Glutamatergic neuron (in vitro differentiated cells): ENCODE data around the gene ST6GALNAC3. TPM values are rescaled to one million over a fixed set of nuclear protein-coding genes. Genes with fewer than 3 reads are reported as not detected.

Source experiments
- DNase-seq: peaks from one replicate; pipeline ENCODE4 v3.0.0; 2022
- H3K27ac Mint-ChIP-seq: one replicate; pipeline ENCODE4 v1.8.0; 2020; ENCODE audit warnings: mild to moderate bottlenecking, mixed read lengths, inconsistent platforms; ENCODE audit not compliant: unreplicated experiment
- H3K27me3 Mint-ChIP-seq: one replicate; pipeline ENCODE4 v1.8.0; 2020; ENCODE audit warnings: mild to moderate bottlenecking, moderate library complexity, mixed read lengths, inconsistent platforms; ENCODE audit not compliant: unreplicated experiment
- H3K36me3 Mint-ChIP-seq: one replicate; pipeline ENCODE4 v1.8.0; 2020; ENCODE audit warnings: mild to moderate bottlenecking, mixed read lengths, inconsistent platforms; ENCODE audit not compliant: unreplicated experiment
- H3K4me1 Mint-ChIP-seq: one replicate; pipeline ENCODE4 v1.8.0; 2020; ENCODE audit warnings: mild to moderate bottlenecking, low read depth, mixed read lengths, inconsistent platforms; ENCODE audit not compliant: unreplicated experiment
- H3K4me3 Mint-ChIP-seq: one replicate; pipeline ENCODE4 v1.8.0; 2020; ENCODE audit warnings: mild to moderate bottlenecking, mixed read lengths, inconsistent platforms; ENCODE audit not compliant: unreplicated experiment
- H3K9me3 Mint-ChIP-seq: one replicate; pipeline ENCODE4 v1.8.0; 2020; ENCODE audit warnings: mild to moderate bottlenecking, moderate library complexity, mixed read lengths, inconsistent platforms; ENCODE audit not compliant: unreplicated experiment
- CTCF ChIP-seq: fragments of 200-600 bp; sonication (generic); IDR thresholded peaks from one replicate; pipeline ENCODE4 v1.5.0; 2021; ENCODE audit not compliant: partially characterized antibody, unreplicated experiment
- total RNA-seq: library from RNA; stranded (reverse); fragmentation: NEBNext Ultra II Directional; extraction: Animal tissue kit (Norgen Biotek cat#: 25700); gene quantifications from one replicate; pipeline ENCODE4 v1.2.1, GENCODE V29; 2021; ENCODE audit not compliant: unreplicated experiment

ST6GALNAC3 gene
- total RNA-seq, 1 donor from 2014 or later: 6.5 TPM

GRCh38 chr1:76501136-76501535, 426.6 kb downstream of the ST6GALNAC3 start:
- H3K27ac Mint-ChIP-seq: no peak overlapping the region
- no peak for TF ChIP-seq CTCF
- H3K9me3 Mint-ChIP-seq: no peaks in the 10 kb centered on the region
- no peaks in the 10 kb centered on the region for H3K36me3 Mint-ChIP-seq
- H3K4me3 Mint-ChIP-seq: no peak overlapping the region
- DNase-seq: no peak
- peaks cover 3% of the 10 kb centered on the region for H3K27me3 Mint-ChIP-seq
- peaks cover 8% of the 10 kb centered on the region for H3K4me1 Mint-ChIP-seq

- Mint-ChIP-seq H3K36me3 (no peaks in the 10 kb centered on the region), H3K27ac (no peak overlapping the region), H3K9me3 (no peaks in the 10 kb centered on the region), H3K4me1 (peaks cover 6% of the 10 kb centered on the region), H3K27me3 (peaks cover 1% of the 10 kb centered on the region), H3K4me3 (no peak overlapping the region)
- no peak for DNase-seq
- TF ChIP-seq CTCF: no peak
These were observed 427.2 kb downstream of the ST6GALNAC3 start for GRCh38 chr1:76501586-76502219.

- Mint-ChIP-seq H3K9me3 (no peaks in the 10 kb centered on the region), H3K4me1 (no peaks in the 10 kb centered on the region), H3K36me3 (no peaks in the 10 kb centered on the region), H3K27ac (no peak overlapping the region), H3K27me3 (peaks cover 1% of the 10 kb centered on the region), H3K4me3 (no peak overlapping the region)
- no peak for DNase-seq
- TF ChIP-seq CTCF: no peak
These were observed 428.6 kb downstream of the ST6GALNAC3 start for GRCh38 chr1:76503100-76503499.

GRCh38 chr1:76503736-76504135, 429.2 kb downstream of the ST6GALNAC3 start:
- no peak for TF ChIP-seq CTCF
- no peak overlapping the region for H3K27ac Mint-ChIP-seq
- no peak overlapping the region for H3K4me3 Mint-ChIP-seq
- peaks cover 1% of the 10 kb centered on the region for H3K27me3 Mint-ChIP-seq
- H3K4me1 Mint-ChIP-seq: no peaks in the 10 kb centered on the region
- H3K36me3 Mint-ChIP-seq: no peaks in the 10 kb centered on the region
- no peaks in the 10 kb centered on the region for H3K9me3 Mint-ChIP-seq
- DNase-seq: no peak

- TF ChIP-seq CTCF: no peak
- peaks cover 3% of the 10 kb centered on the region for H3K9me3 Mint-ChIP-seq
- H3K4me3 Mint-ChIP-seq: no peak overlapping the region
- peaks cover 1% of the 10 kb centered on the region for H3K27me3 Mint-ChIP-seq
- H3K4me1 Mint-ChIP-seq: peaks cover 7% of the 10 kb centered on the region
- H3K36me3 Mint-ChIP-seq: no peaks in the 10 kb centered on the region
- no peak for DNase-seq
- H3K27ac Mint-ChIP-seq: no peak overlapping the region
These were observed 432.8 kb downstream of the ST6GALNAC3 start for GRCh38 chr1:76507376-76507775.
